Gastroesophageal sphincter (tissue), 4 donors: ENCODE measurements around the gene ECHDC3. TPM values are rescaled to one million over a fixed set of nuclear protein-coding genes. Genes with fewer than 3 reads are reported as not detected.
"Not testable (repeated sequence)": the region's sequence is repeated elsewhere in the genome, so short reads cannot be mapped to it uniquely, and the experiment has no call there.

Source experiments
- ATAC-seq: fragments of 150-250 bp; one replicate; pipeline ENCODE4 v1.9.1; 2016; ENCODE audit warnings: mild to moderate bottlenecking, moderate library complexity
- H3K27ac ChIP-seq, 4 donors: fragments of 200-600 bp; sonication (generic) in 3 of 4; 1 replicate in 3 of 4; 2 replicates in 1 of 4; pipeline ENCODE4 v1.5.1; 2016 to 2019
- H3K27me3 ChIP-seq: fragments of 200-600 bp; sonication (generic); one replicate; pipeline ENCODE4 v1.5.1; 2019
- H3K36me3 ChIP-seq, 2 donors: fragments of 200-600 bp; sonication (generic); one replicate each; pipeline ENCODE4 v1.5.1; 2019; ENCODE audit warnings: control low read depth in 1 of 2
- H3K4me1 ChIP-seq, 3 donors: fragments of 200-600 bp; sonication (generic); 1 replicate in 2 of 3; 2 replicates in 1 of 3; pipeline ENCODE4 v1.5.1; 2016 to 2019; ENCODE audit warnings: control low read depth in 2 of 3
- H3K4me3 ChIP-seq, 2 donors: fragments of 200-600 bp; sonication (generic); one replicate each; pipeline ENCODE4 v1.5.1; 2019; ENCODE audit warnings: mild to moderate bottlenecking in 1 of 2, moderate library complexity in 1 of 2
- H3K9me3 ChIP-seq, 3 donors: fragments of 200-600 bp; sonication (generic); one replicate each; pipeline ENCODE4 v1.5.1; 2017 to 2019; ENCODE audit warnings: control low read depth in 2 of 3
- CTCF ChIP-seq, 4 experiments: fragments of 200-600 bp in 2 of 4; fragments of 450-650 bp in 2 of 4; sonication (generic) in 1 of 4; IDR thresholded peaks; one replicate each; pipeline ENCODE4 v1.5.1; 2017 to 2019; ENCODE audit warnings: antibody characterized with exemption in 4 of 4, mild to moderate bottlenecking in 2 of 4, moderate library complexity in 2 of 4
- EP300 ChIP-seq: sonication (generic); formaldehyde crosslinking; IDR thresholded peaks from one replicate; pipeline ENCODE4 v1.6.1; 2017; ENCODE audit warnings: antibody characterized with exemption, mild to moderate bottlenecking
- POLR2A ChIP-seq, 2 donors: fragments of 450-650 bp; IDR thresholded peaks; one replicate each; pipeline ENCODE4 v1.6.1; 2017; ENCODE audit warnings: antibody characterized with exemption in 2 of 2, mild to moderate bottlenecking in 2 of 2, moderate library complexity in 1 of 2
- POLR2AphosphoS5 ChIP-seq: sonication (generic); formaldehyde crosslinking; IDR thresholded peaks from one replicate; pipeline ENCODE4 v1.6.1; 2017; ENCODE audit warnings: antibody characterized with exemption
- WGBS, 2 donors: methylation state at CpG; one replicate each; pipeline ENCODE4 v1.1.5; 2018; ENCODE audit warnings: low coverage in 1 of 2; 5-methylcytosine and 5-hydroxymethylcytosine counted together
- total RNA-seq, 4 donors: library from RNA; depleted of rRNA; stranded (reverse); fragments of >200 nt; gene quantifications; one replicate each; pipeline ENCODE4 v1.1.0, GENCODE V29; 2016

The ECHDC3 gene
- total RNA-seq, 4 donors from 2014 or later = 7.3 to 19.3 (median 14.0) TPM

GRCh38 chr10:11705722-11706121 is 36.5 kb upstream of the ECHDC3 start:
- 60 to 100% methylated on average over 1 to 3 of the region's 4 CpGs for WGBS, 2 donors
- TF ChIP-seq CTCF (IDR thresholded peaks at IDR 0.05) = no peak
- TF ChIP-seq EP300 = no peak
- TF ChIP-seq POLR2A (IDR thresholded peaks at IDR 0.05) = no peak
- no peak for TF ChIP-seq POLR2AphosphoS5
- Histone ChIP-seq H3K27me3 (peaks cover 3% of the 10 kb centered on the region), H3K27ac (no peak overlapping the region), H3K4me1 (no peaks in the 10 kb centered on the region), H3K9me3 (no peaks in the 10 kb centered on the region), H3K4me3 (no peak overlapping the region), H3K36me3 (no peaks in the 10 kb centered on the region)
- no peak for ATAC-seq

GRCh38 chr10:11706895-11707567 is 35.2 kb upstream of the ECHDC3 start:
- H3K4me1 ChIP-seq = no peaks in the 10 kb centered on the region
- H3K27ac ChIP-seq = no peak overlapping the region
- no peaks in the 10 kb centered on the region for H3K36me3 ChIP-seq
- H3K4me3 ChIP-seq = no peak overlapping the region
- H3K9me3 ChIP-seq = no peaks in the 10 kb centered on the region
- ATAC-seq = no peak
- 67 to 69% methylated on average over 9 to 10 of the region's 10 CpGs for WGBS, 2 donors
- peaks cover 3% of the 10 kb centered on the region for H3K27me3 ChIP-seq
- TF ChIP-seq CTCF (IDR thresholded peaks at IDR 0.05) = no peak
- TF ChIP-seq POLR2A (IDR thresholded peaks at IDR 0.05) = no peak
- no peak for TF ChIP-seq EP300
- TF ChIP-seq POLR2AphosphoS5 = no peak

- Histone ChIP-seq H3K4me1 (no peaks in the 10 kb centered on the region), H3K36me3 (no peaks in the 10 kb centered on the region), H3K4me3 (no peak overlapping the region), H3K9me3 (no peaks in the 10 kb centered on the region), H3K27ac (no peak overlapping the region), H3K27me3 (peaks cover 9% of the 10 kb centered on the region)
- WGBS, 2 donors = 64 to 65% methylated on average over 6 to 16 of the region's 16 CpGs
- ATAC-seq = no peak
- TF ChIP-seq EP300 = no peak
These were observed 34.4 kb upstream of the ECHDC3 start for GRCh38 chr10:11707624-11708350.

GRCh38 chr10:11708801-11709200 is 33.4 kb upstream of the ECHDC3 start:
- H3K27me3 ChIP-seq, ATAC-seq, H3K4me1 ChIP-seq, H3K9me3 ChIP-seq, H3K4me3 ChIP-seq, H3K27ac ChIP-seq, H3K36me3 ChIP-seq: not testable (repeated sequence)
- 97% methylated on average over 6 of the region's 6 CpGs; no CpG with 5 or more reads in 1 of the 2 donors for WGBS, 2 donors

- TF ChIP-seq POLR2AphosphoS5 (no peak), EP300 (no peak), CTCF (IDR thresholded peaks at IDR 0.05) (no peak), POLR2A (IDR thresholded peaks at IDR 0.05) (no peak)
These were observed 29.4 kb upstream of the ECHDC3 start for GRCh38 chr10:11712744-11713143.

More at GRCh38 chr10:11712744-11713143, 29.4 kb upstream of the ECHDC3 start:
- Histone ChIP-seq H3K27ac (no peak overlapping the region), H3K4me3 (no peak overlapping the region), H3K36me3 (no peaks in the 10 kb centered on the region), H3K27me3 (peaks cover 9% of the 10 kb centered on the region), H3K4me1 (no peaks in the 10 kb centered on the region), H3K9me3 (peaks cover 0 to 14% (median 0%) of the 10 kb centered on the region in 3 donors)
- no peak for ATAC-seq
- WGBS, 2 donors = 52 to 90% methylated on average over 2 to 3 of the region's 7 CpGs
